ENCODE measurements around the gene COX17.

- TF ChIP-seq CTCF (IDR thresholded peaks at IDR 0.05 in 8 of 11, conservative IDR thresholded peaks at IDR 0.05 in 3 of 11): no peak
- no peak for TF ChIP-seq POLR2A (IDR thresholded peaks at IDR 0.05)
Observed at GRCh38 chr3:119637679-119638477, 39.3 kb downstream of the COX17 start.

All from spleen (tissue), 7 donors.